NCI-H2196 treated with DMSO at 0.1 percent for 48 hours (cell line): ENCODE data around the gene KRTAP5-7.
"Not testable (repeated sequence)": the region's sequence is repeated elsewhere in the genome, so short reads cannot be mapped to it uniquely, and the experiment has no call there.

Source experiments
- DNase-seq: peaks from one replicate; lab custom pipeline; 2025; ENCODE audit not compliant: unreplicated experiment; lab: John Stamatoyannopoulos, UW

KRTAP5-7 gene

GRCh38 chr11:71526796-71527575, at the start of gene KRTAP5-7:
Gene KRTAP5-7, plus strand, starts transcription at chr11:71527267. Its CDS starts 34 bp downstream, at chr11:71527301.
- not testable (repeated sequence) for DNase-seq

GRCh38 chr11:71477641-71478527, 49.2 kb upstream of the KRTAP5-7 start:
- DNase-seq, result no peak

- DNase-seq, result no peak
These were observed 48.6 kb upstream of the KRTAP5-7 start for GRCh38 chr11:71478528-71478840.

- DNase-seq, result no peak
These were observed 45.7 kb upstream of the KRTAP5-7 start for GRCh38 chr11:71481101-71481960.

- DNase-seq, result no peak
These were observed 44.9 kb upstream of the KRTAP5-7 start for GRCh38 chr11:71482216-71482615.

- DNase-seq, result no peak
These were observed 44.2 kb upstream of the KRTAP5-7 start for GRCh38 chr11:71482746-71483364.

GRCh38 chr11:71483692-71484091, 43.4 kb upstream of the KRTAP5-7 start:
- no peak for DNase-seq

- DNase-seq, result no peak
These were observed 42.6 kb upstream of the KRTAP5-7 start for GRCh38 chr11:71484248-71485062.

- DNase-seq, result no peak
These were observed 42.0 kb upstream of the KRTAP5-7 start for GRCh38 chr11:71485063-71485399.

GRCh38 chr11:71485466-71485865, 41.6 kb upstream of the KRTAP5-7 start:
- no peak for DNase-seq

GRCh38 chr11:71486320-71486719, 40.7 kb upstream of the KRTAP5-7 start:
- DNase-seq, result no peak

- DNase-seq, result no peak
These were observed 38.3 kb upstream of the KRTAP5-7 start for GRCh38 chr11:71488681-71489270.

GRCh38 chr11:71489311-71490043, 37.6 kb upstream of the KRTAP5-7 start:
- no peak for DNase-seq

- DNase-seq, result no peak
These were observed 36.9 kb upstream of the KRTAP5-7 start for GRCh38 chr11:71490044-71490730.

GRCh38 chr11:71490731-71491390, 36.2 kb upstream of the KRTAP5-7 start:
- no peak for DNase-seq

GRCh38 chr11:71491531-71491930, 35.5 kb upstream of the KRTAP5-7 start:
- no peak for DNase-seq

- DNase-seq, result no peak
These were observed 35.1 kb upstream of the KRTAP5-7 start for GRCh38 chr11:71491940-71492339.
